Stimulated activated CD4-positive, alpha-beta T cell treated with anti-CD3 and anti-CD28 coated beads, Interleukin-4, amount 100 ng/mL, for 1 hour (primary cell): ENCODE data around the gene PCSK6.

Source experiments
- DNase-seq: peaks from one replicate; pipeline ENCODE4 v3.0.0-alpha.2; 2020

The PCSK6 gene

GRCh38 chr15:101322854-101323477, 166.5 kb downstream of the PCSK6 start:
- DNase-seq: no peak

DNA sequence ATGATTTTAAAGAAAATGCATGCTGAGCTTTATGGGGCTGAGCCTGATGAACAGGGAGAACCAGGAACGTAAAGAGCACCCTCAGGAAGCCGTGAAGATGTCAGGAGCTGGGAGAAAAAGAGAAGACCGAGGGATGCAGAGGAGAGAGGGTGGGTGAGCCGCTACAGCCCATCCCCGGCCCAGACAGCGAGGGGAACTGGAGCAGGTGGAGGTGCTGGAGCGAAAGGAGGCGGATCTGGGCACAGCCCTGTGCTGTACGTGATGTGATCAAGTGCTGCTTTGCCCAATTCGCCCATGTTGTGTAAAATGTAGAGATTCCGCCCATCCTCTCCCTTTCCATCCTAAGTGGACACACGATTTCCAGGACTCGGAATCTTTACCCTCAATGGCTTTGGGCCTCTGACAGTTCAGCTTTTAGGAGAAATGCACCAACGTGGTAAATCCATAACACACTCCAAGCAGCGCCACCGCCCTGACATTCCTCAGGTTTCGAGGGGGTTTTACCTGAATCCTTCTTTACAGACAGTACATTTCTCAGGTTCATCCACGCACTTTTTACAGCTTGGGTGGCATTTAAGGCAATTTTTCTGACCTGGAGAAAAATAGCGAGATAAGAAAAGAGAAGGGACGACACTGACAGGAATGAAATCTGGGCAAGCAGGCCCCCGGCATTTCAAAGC, 167.4 kb downstream of the PCSK6 start:
- no peak for DNase-seq

GRCh38 chr15:101320501-101321052, 168.9 kb downstream of the PCSK6 start:
- peak; percentile 46 for DNase-seq

- no peak for DNase-seq
Observed at GRCh38 chr15:101318839-101319238, 170.7 kb downstream of the PCSK6 start.

- no peak for DNase-seq
Observed at GRCh38 chr15:101318147-101318819, 171.2 kb downstream of the PCSK6 start.

GRCh38 chr15:101317336-101317872, 172.1 kb downstream of the PCSK6 start:
- DNase-seq: no peak

DNA sequence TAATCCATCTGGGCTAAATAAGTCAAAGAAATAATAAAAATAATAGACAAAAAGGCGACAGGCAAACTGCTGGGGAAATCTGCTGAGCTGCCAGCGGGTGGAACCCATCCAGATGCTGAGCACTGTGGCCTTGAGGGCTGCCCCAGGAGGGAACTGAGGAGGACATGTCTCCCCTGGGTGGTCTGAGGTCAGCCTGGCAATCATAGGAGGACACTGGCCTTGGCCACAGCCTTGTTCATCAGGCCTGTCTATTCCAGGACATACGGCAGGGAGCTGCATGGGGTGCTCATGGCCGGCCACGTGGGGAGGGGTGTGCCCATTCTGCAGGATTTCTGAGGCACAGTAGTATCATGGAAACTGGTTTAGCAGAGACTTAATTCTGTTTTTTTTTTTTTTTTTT, 173.0 kb downstream of the PCSK6 start:
- no peak for DNase-seq

GRCh38 chr15:101315736-101316135, 173.8 kb downstream of the PCSK6 start:
- no peak for DNase-seq

- DNase-seq: no peak
Observed at GRCh38 chr15:101314336-101315125, 175.0 kb downstream of the PCSK6 start.

DNA sequence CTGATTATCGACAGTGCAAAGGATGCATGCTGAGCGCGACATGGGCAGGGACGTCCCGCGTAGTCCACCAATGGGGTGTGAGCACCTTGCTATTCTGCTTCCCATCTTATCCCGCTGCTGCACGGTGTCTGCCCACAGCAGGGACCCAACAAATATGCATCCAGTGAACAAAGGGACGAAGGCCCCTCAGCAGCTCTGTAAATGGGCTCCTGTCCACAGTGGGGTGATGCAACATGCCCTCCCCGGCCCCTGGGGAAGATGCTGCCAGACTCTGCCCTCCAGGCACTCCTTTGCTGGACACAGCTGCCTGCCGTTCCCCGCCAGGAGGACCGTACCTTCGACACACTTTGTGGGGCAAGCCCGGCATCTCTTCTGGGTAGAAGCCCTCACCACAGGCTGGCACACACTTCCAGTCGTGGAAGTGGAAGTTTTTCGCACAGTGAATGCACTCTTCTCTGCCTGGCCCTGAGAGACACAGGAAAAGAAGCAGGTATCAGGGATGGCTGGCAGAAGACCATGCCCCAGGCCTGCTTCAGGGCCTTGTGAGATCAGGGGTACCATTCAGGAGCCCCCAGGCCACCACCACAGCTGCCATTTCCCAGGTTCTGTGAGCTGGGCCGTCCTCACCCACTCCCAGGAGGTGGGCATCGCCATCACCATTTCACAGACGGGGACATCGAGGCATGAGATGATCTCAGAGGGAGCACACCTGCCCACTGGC, 176.3 kb downstream of the PCSK6 start:
- DNase-seq: no peak

- DNase-seq: no peak
Observed at GRCh38 chr15:101310508-101310907, 179.0 kb downstream of the PCSK6 start.

DNA sequence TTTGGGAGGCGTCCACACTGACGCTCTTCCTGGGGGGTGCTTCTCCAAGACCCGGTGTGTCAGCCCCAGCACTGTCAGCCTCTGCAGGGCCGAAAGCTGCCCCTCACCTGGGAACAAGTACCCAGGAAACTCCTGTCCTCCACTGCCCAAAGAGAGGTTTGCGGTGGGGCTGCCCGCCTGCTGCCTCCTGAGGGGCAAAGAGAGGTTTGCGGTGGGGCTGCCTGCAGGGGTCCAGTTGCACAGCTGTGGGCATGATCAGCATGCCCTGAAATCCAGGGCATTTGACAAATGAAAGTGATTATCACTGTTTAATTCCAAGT, 179.4 kb downstream of the PCSK6 start:
- no peak for DNase-seq

GRCh38 chr15:101309436-101310160, 179.9 kb downstream of the PCSK6 start:
- DNase-seq: no peak

- DNase-seq: no peak
Observed at GRCh38 chr15:101308604-101309435, 180.7 kb downstream of the PCSK6 start.

DNA sequence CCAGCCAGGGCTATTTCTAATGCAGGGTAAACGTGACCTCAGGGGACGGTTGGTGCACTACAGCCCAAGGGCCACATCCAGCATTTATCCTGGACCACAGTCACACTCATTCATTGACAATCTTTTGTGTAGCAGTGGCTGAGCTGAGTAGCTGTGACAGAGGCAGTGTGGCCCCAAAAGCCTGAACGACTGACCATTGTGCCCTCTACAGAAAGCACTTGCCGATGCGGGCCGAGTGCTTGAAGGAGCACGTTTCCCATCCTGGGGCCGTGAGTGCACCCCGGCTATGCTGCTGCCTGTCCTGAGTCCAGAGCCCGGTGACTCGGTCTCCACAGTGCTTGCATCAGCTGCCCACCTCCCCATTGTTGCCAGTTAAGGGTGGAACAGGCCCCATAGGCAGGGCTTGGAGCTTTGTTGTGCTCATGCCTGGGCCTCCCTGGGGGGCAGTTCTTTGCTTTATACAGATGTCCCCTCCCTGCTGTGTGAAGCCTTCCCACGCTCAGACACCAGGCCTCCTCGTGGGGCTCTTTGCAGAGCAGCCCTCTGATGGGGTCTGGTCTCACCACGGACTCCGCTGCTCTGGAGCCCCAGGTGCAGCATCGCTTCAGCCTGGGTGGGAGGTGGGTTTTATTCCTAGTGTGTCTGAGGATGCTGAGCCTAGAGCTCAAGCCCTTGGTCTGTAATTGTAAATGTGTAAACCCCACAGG, 181.5 kb downstream of the PCSK6 start:
- DNase-seq: no peak

DNA sequence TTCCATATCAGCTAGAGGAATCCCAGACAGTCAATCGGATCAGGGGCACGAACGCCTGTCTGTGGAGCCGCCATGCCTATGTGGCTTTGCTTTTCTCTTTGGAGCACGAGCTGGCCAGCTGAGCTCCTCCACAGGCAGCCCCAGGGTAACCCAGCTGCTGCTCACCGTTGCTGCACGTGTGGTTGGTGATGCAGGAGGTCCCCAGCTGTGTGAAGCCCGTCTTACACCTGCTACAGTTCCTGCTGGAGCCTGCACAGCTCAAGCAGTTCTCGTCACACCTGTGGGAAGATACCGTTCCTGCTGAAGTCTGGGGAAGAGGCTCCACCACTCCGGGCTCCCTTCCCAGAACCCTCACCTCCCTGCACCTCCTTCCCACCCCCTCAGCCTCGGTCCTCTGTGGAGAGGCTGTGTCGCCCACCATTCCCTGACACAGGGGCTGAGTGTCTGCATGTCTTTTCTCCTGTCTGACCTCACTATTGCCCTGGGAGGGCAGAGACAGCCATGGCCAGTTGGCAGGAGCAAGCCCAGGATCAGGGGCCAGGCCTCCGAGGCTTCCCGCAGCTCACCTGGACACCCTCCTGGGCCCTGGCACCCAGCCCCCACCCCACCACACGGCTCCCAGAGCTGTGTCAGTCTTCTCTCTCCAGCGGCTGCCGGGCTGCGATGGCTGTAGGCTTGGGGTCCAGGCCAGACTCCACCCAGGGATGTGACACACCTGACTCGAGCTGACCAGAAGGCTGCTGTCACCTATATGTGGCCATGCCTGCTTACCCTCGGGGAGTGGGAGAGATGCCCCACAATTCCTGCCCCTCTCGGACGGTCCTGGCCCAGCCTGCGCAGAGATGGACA, 182.2 kb downstream of the PCSK6 start:
- no peak for DNase-seq

- no peak for DNase-seq
Observed at GRCh38 chr15:101306341-101307047, 183.0 kb downstream of the PCSK6 start.

DNA sequence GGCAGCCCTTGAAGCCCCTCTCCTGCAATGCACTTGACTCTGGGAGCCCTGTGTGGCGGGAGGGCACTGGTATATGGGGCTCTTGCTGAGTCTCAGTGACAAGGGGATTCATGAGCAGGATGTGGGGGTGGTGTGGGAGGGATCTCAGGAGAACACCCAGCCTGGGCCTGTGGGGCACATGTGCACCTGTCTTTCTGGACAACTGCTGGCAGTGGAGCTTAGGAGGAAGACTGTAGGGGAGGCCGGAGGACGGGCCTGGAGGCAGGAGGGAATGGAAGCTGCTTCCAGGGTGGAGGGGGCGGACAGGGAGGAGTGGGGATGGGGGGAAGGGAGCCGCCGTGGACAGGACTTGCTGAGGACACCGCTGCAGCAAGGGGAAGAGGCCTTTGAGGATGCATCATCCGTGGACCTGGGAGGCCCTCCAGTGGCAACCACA, 183.7 kb downstream of the PCSK6 start:
- DNase-seq: no peak
